ENCODE measurements around the gene CDH8.

DNA sequence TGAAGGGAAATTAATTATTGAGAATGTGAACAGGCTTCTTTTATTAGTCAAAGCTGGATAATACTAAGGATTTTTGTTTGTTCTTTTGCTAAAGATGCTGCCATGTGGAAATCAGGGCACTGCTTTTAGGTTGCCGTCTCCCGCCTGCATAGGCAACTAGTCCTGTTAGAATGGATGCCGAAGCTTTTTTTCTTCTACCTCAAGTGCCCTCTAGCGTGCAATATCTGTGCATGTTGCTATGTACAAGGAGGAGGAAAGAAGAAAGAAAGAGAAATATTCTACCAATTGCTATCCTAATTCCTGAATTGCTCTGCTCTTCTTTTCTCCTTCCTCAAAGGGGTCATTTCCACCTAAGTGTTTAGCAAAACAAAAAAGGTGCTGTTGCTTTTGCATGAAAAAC, 5.2 kb upstream of the CDH8 start:
- TF ChIP-seq, protein P1, sequence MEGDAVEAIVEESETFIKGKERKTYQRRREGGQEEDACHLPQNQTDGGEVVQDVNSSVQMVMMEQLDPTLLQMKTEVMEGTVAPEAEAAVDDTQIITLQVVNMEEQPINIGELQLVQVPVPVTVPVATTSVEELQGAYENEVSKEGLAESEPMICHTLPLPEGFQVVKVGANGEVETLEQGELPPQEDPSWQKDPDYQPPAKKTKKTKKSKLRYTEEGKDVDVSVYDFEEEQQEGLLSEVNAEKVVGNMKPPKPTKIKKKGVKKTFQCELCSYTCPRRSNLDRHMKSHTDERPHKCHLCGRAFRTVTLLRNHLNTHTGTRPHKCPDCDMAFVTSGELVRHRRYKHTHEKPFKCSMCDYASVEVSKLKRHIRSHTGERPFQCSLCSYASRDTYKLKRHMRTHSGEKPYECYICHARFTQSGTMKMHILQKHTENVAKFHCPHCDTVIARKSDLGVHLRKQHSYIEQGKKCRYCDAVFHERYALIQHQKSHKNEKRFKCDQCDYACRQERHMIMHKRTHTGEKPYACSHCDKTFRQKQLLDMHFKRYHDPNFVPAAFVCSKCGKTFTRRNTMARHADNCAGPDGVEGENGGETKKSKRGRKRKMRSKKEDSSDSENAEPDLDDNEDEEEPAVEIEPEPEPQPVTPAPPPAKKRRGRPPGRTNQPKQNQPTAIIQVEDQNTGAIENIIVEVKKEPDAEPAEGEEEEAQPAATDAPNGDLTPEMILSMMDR (IDR thresholded peaks at IDR 0.05): peak in 1 of 5 experiments; percentile 15
- TF ChIP-seq POLR2A (IDR thresholded peaks at IDR 0.05) (no peak), POLR2AphosphoS5 (IDR thresholded peaks at IDR 0.05) (no peak)
